ENCODE measurements around the gene RPS6KA3.

DNA sequence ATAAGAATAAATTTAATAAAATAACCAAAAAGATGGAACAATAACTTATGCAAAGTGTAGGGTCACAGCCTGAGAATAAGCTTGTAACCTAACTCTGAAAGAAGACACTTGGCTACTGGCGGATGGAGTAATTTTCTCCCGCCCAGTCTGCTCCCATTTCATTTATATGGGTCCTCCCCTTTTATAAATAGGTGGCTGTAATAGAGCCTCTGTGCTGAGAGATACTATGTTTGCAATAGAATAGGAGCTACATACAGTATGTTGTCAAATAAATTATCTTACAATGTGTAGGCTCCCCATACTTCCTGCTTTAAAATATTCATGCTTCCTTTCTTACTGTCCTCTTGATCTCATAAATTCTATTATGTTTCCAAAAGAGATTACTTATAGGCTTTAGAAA lies 28.2 kb upstream of the RPS6KA3 start:
- TF ChIP-seq, protein P1, sequence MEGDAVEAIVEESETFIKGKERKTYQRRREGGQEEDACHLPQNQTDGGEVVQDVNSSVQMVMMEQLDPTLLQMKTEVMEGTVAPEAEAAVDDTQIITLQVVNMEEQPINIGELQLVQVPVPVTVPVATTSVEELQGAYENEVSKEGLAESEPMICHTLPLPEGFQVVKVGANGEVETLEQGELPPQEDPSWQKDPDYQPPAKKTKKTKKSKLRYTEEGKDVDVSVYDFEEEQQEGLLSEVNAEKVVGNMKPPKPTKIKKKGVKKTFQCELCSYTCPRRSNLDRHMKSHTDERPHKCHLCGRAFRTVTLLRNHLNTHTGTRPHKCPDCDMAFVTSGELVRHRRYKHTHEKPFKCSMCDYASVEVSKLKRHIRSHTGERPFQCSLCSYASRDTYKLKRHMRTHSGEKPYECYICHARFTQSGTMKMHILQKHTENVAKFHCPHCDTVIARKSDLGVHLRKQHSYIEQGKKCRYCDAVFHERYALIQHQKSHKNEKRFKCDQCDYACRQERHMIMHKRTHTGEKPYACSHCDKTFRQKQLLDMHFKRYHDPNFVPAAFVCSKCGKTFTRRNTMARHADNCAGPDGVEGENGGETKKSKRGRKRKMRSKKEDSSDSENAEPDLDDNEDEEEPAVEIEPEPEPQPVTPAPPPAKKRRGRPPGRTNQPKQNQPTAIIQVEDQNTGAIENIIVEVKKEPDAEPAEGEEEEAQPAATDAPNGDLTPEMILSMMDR (IDR thresholded peaks at IDR 0.05 in 4 of 5, conservative IDR thresholded peaks at IDR 0.05 in 1 of 5), result no peak
- no peak for TF ChIP-seq POLR2A (IDR thresholded peaks at IDR 0.05)
